ENCODE measurements around the gene CDHR1. TPM values are rescaled to one million over a fixed set of nuclear protein-coding genes. Genes with fewer than 3 reads are reported as not detected.

CDHR1 gene
- total and polyA plus RNA-seq, 8 donors = 0.06 to 77.6 (median 3.5) TPM; not detected in 4

DNA sequence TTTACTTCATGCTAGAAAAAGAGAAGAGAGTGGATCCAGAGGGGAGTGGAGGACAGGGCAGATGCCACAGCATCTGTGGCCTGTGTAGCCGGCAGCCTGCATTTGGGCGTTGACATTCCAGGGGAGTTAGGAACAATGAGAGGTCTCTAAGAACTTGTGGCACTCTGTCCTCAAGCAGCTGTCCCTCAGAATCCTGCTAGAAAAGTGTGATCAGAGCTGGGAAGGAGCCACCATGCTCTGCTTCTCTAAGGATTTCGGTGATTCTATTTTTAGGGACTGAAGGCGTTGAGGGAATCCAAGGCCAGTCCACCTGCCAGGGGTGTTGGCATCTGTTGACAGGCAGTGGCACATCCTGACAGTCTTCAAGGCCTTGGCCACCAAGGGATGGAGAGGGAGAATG, 23.4 kb downstream of the CDHR1 start:
- no peak for TF ChIP-seq POLR2AphosphoS5 (IDR thresholded peaks at IDR 0.05)
- TF ChIP-seq, protein P1, sequence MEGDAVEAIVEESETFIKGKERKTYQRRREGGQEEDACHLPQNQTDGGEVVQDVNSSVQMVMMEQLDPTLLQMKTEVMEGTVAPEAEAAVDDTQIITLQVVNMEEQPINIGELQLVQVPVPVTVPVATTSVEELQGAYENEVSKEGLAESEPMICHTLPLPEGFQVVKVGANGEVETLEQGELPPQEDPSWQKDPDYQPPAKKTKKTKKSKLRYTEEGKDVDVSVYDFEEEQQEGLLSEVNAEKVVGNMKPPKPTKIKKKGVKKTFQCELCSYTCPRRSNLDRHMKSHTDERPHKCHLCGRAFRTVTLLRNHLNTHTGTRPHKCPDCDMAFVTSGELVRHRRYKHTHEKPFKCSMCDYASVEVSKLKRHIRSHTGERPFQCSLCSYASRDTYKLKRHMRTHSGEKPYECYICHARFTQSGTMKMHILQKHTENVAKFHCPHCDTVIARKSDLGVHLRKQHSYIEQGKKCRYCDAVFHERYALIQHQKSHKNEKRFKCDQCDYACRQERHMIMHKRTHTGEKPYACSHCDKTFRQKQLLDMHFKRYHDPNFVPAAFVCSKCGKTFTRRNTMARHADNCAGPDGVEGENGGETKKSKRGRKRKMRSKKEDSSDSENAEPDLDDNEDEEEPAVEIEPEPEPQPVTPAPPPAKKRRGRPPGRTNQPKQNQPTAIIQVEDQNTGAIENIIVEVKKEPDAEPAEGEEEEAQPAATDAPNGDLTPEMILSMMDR (IDR thresholded peaks at IDR 0.05) = no peak
- TF ChIP-seq EP300 (IDR thresholded peaks at IDR 0.05) = no peak
- TF ChIP-seq POLR2A (IDR thresholded peaks at IDR 0.05) = no peak
- no peak overlapping the region for H3K27ac ChIP-seq
- no peaks in the 10 kb centered on the region for H3K36me3 ChIP-seq
- intact Hi-C loops (cut with DNase I; ENCODE audit: low total_unique reads) = no loop called here
- H3K27me3 ChIP-seq = peaks cover 0 to 11% (median 0%) of the 10 kb centered on the region in 3 donors
- H3K9me3 ChIP-seq = no peaks in the 10 kb centered on the region
- no peak for DNase-seq
- 76 to 93% (median 86%) methylated on average over 4 of the region's 4 CpGs for WGBS, 5 donors
- no peaks in the 10 kb centered on the region for H3K4me1 ChIP-seq
- no peak overlapping the region for H3K4me3 ChIP-seq

DNA sequence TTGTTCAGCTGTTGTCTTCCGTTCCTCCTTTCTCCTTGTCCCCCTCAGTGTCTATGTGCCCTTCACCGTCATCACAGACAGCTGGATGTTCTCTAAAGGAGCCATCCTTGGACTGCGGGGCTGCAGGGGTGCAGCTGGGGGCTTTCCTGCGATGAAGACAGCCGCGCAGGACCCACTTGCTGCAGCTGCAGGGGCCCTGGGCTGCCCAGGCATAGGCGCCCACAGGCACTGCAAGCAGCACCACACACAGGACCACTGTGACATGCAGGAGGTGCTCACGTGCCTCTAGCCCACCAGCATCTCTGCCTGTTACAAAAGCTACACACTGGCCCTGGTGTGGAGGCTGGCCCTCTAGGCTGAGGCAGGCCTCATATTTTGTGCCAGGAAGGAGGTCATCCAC, 27.6 kb downstream of the CDHR1 start:
- Histone ChIP-seq H3K4me3 (no peak overlapping the region), H3K9me3 (no peaks in the 10 kb centered on the region), H3K4me1 (no peaks in the 10 kb centered on the region), H3K27me3 (peaks cover 0 to 23% (median 5%) of the 10 kb centered on the region in 3 donors), H3K36me3 (no peaks in the 10 kb centered on the region), H3K27ac (no peak overlapping the region)
- 73 to 97% (median 84%) methylated on average over 7 to 8 of the region's 8 CpGs for WGBS, 5 donors
- no peak for DNase-seq
- intact Hi-C loops (cut with DNase I; ENCODE audit: low total_unique reads) = no loop called here
- TF ChIP-seq EP300 (IDR thresholded peaks at IDR 0.05) (no peak), POLR2AphosphoS5 (IDR thresholded peaks at IDR 0.05) (no peak), POLR2A (IDR thresholded peaks at IDR 0.05) (no peak)
- TF ChIP-seq, protein P1 (IDR thresholded peaks at IDR 0.05) = no peak

DNA sequence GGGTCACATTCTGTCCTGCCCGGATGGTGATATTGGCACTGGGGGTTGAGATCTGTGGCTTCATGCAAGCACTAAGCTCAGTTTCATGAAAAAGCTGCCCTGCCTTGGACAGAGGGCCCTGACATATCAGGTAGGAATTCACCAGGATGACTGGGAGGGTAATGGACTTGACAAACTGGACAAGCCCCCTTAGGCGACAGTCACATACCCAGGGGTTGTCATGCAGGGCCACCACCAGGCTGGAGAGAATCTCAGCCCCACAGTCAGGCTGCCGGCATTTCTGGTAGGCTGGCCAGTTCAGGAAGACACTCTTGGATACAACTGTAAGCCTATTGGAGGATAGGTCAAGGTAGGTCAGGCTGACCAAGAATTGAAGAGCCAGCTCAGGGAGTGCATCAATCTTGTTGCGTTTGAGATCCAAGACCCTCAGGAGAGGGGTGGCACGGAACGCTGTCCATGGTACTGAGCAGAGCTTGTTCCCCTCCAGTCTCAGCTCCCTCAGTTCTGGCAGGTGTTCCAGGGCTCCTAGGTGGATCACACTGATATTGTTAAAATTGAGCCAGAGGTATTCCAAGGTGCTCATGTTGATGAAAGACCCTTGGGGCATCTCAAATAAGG, 30.2 kb downstream of the CDHR1 start:
- no peak overlapping the region for H3K4me3 ChIP-seq
- WGBS, 5 donors = 45 to 56% (median 50%) methylated on average over 4 to 6 of the region's 6 CpGs
- TF ChIP-seq, protein P1 (IDR thresholded peaks at IDR 0.05) = no peak
- TF ChIP-seq EP300 (IDR thresholded peaks at IDR 0.05) (no peak), POLR2AphosphoS5 (IDR thresholded peaks at IDR 0.05) (no peak), POLR2A (IDR thresholded peaks at IDR 0.05) (no peak)
- intact Hi-C loops (cut with DNase I; ENCODE audit: low total_unique reads) = no loop called here
- no peaks in the 10 kb centered on the region for H3K9me3 ChIP-seq
- H3K27me3 ChIP-seq = peaks cover 0 to 27% (median 5%) of the 10 kb centered on the region in 3 donors
- H3K4me1 ChIP-seq = no peaks in the 10 kb centered on the region
- H3K27ac ChIP-seq = no peak overlapping the region
- peak in 1 of 2 donors; percentile 38 for DNase-seq
- H3K36me3 ChIP-seq = no peaks in the 10 kb centered on the region

DNA sequence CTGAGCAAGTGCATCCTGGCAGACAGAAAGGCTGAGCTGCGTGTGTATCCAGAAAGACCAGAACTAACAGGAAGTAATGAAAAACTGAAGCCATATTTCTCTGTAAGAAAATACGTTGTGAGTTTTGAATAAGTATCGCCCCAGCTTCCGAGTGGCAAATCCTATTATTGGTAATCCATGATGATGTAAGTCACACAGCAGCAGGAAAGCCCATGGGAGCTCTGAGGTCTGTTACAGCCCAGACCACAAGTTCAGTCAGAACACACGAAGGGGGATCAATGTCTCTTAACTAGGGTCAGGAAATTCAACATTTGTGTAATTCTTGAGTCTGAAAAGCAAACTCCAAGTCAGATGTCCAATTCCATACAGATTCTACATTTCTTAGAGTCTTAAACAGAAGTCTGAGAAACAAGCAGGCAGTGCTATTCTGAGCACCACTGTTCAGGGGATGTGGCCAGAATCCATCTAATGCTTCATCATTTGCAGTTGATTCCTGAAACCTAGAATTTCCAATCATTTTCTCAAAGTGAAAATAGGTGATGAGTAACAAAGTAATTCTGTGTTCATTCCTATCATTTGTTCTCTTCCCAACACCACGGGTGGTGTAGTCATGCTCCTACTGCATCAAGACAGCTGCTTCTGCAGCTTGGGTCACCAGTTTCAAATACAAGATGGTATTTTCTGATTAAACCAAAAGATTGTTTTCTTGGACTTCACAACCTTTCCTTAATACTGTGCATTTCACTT, 31.3 kb downstream of the CDHR1 start, which contains the start of gene LRIT2:
Gene LRIT2, minus strand, starts transcription at position 118 of the 747 bp plus-strand sequence. Its CDS starts 24 bp downstream, at position 94.
- no peak within 1 kb of the TSS for H3K4me3 ChIP-seq
- intact Hi-C loops (cut with DNase I; ENCODE audit: low total_unique reads) = no loop called here
- TF ChIP-seq, protein P1 (IDR thresholded peaks at IDR 0.05) = no peak
- TF ChIP-seq EP300 (IDR thresholded peaks at IDR 0.05) (no peak), POLR2A (IDR thresholded peaks at IDR 0.05) (no peak), POLR2AphosphoS5 (IDR thresholded peaks at IDR 0.05) (no peak)
- no peak for DNase-seq
- 65 to 76% (median 72%) methylated on average over 6 of the region's 6 CpGs for WGBS, 5 donors
- no peaks in the 10 kb centered on the region for H3K36me3 ChIP-seq
- H3K9me3 ChIP-seq = no peaks in the 10 kb centered on the region
- no peaks in the 10 kb centered on the region for H3K4me1 ChIP-seq
- H3K27me3 ChIP-seq = peaks cover 0 to 27% (median 5%) of the 10 kb centered on the region in 3 donors
- no peak within 1 kb of the TSS for H3K27ac ChIP-seq

Measured in stomach (tissue), 9 donors.